ENCODE results near the gene IRAK4. TPM values are rescaled to one million over a fixed set of nuclear protein-coding genes. Genes with fewer than 3 reads are reported as not detected.

Gene IRAK4
- total RNA-seq, 2 experiments from 2014 or later = 22.1 to 23.0 TPM

DNA sequence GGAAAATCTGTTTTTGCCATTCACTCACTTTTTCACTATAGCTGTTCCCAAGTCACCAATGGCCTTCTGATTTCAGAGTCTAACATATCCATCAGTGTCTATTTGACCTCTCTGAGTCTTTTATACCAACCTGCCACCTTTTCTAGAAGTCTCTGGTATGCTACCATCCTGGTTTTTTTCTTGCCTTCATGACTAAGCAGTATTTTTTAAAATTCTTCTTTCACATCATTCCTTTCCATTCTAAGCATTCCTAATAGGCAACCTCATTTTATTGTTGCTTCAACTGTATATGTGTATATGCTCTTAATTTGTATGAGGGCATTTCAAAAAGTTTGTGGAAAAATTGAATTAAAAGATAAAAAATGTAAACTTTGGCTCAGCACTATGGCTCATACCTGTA lies 5.0 kb downstream of the IRAK4 start:
- ChIA-PET CTCF (interaction anchor here (0.6 kb wide), 1 partner anchor 1700 kb away, joined by 3 read pairs; no protein-coding TSS in a partner anchor), POLR2A (no interaction called here)

DNA sequence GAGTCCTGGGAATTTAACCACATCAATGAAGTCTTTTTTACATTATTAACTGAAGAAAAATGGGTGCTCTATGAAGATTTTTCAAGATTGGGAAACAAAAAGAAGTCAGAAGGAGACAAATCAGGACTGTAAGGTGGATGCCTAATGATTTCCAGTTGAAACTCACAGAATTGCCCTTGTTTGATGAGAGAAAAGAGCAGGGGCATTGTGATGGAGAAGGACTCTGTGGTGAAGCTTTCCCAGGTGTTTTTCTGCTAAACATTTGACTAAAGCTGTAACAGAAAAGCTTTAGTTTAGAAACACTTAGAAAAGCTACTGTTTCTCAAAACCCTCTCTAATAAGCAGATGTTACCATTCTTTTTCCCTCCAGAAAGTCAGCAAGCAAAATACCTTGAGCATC lies 5.8 kb downstream of the IRAK4 start:
- CTCF ChIA-PET = no interaction called here
- POLR2A ChIA-PET = no interaction called here

GRCh38 chr12:43766291-43766690 lies 7.5 kb downstream of the IRAK4 start:
- ChIA-PET POLR2A (no interaction called here), CTCF (no interaction called here)

GRCh38 chr12:43776498-43776897 lies 17.7 kb downstream of the IRAK4 start:
- CTCF ChIA-PET = interaction anchor here (1.1 kb wide), 1 partner anchor 106 kb away, joined by 4 read pairs; no protein-coding TSS in a partner anchor
- POLR2A ChIA-PET = no interaction called here

DNA sequence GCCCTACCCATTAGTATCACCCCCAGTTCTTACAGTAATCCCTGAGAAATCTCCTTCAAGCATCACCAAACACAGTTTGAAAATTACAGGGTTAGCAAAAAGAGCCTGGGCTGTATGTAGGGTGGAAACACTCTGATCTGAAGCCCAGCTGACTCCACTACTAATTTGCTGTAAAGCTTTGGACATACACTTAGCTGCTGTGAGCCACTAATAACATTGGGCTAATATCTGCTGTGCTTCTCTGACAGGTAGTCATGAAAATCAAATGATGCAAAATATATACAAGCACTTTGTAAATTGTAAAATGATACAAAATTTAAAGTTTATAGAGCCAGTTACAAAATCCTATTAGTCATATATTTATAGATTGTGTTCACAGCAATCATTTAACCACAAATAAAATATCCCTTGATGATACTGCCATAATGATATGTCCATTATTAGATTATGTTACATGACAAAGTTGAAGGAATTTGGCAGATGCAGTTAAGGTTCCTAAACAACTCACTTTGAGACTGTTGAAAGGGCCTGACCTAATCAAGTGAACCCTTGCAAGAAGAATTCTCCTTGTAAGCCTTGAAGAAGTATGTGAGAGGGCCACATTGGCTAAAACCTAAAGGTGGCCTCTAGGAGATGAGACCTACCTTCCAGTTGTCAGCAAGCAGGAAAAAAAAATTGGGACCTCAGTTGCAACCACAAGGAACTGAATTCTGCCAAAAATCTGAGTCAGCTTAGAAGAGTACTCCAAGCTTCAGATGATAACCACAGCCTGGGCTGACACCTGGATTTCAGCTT lies 28.3 kb downstream of the IRAK4 start:
- POLR2A ChIA-PET = no interaction called here
- CTCF ChIA-PET = no interaction called here

GRCh38 chr12:43789941-43790340 lies 31.2 kb downstream of the IRAK4 start:
- ChIA-PET POLR2A (interaction anchor here (0.6 kb wide), 3 partner anchors 16 to 92 kb away, joined by 3 to 18 read pairs (median 4); no protein-coding TSS in a partner anchor), CTCF (no interaction called here)

DNA sequence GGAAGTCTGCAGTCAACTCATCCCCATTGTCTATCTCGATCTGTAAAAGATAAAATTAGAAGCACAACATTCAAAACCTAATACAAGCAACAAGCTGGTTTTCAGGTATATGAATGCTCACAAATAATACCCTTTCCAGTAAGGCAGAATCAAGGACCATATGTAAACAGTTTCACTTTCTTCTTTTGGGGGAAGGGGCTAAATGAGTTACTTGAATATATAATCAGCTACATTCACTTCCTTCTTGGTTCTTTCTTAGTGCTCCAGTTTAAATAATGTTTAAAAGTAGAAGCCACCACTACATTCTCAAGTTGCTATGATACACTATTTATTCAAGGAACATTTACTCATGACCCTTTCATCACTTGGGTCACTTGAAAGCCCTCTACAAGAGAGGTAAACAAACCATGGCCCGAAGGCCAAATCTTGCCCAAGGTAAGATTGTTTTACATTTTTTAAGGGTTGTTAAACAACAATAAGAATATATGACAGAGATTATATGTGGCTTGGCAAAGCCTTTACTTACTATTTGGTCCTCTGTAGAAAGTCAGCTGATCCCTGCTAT lies 37.0 kb downstream of the IRAK4 start:
- ChIA-PET POLR2A (interaction anchor here (0.5 kb wide), 1 partner anchor 40 kb away, joined by 3 read pairs; the partner anchor contains the start of gene TMEM117), CTCF (no interaction called here)

- POLR2A ChIA-PET = no interaction called here
- CTCF ChIA-PET = no interaction called here
These were observed 38.9 kb downstream of the IRAK4 start for GRCh38 chr12:43797561-43798217.

GRCh38 chr12:43805149-43805859 lies 46.6 kb downstream of the IRAK4 start:
- CTCF ChIA-PET = interaction anchor here (0.8 to 1.5 kb wide), 4 partner anchors 14 to 77 kb away, joined by 3 to 5 read pairs (median 4); no protein-coding TSS in a partner anchor
- POLR2A ChIA-PET = interaction anchor here (0.8 to 3.2 kb wide), 5 partner anchors 13 to 1924 kb away, joined by 3 to 12 read pairs (median 6); partner anchors contain the start of genes ARID2, IRAK4, PUS7L and TMEM117

DNA sequence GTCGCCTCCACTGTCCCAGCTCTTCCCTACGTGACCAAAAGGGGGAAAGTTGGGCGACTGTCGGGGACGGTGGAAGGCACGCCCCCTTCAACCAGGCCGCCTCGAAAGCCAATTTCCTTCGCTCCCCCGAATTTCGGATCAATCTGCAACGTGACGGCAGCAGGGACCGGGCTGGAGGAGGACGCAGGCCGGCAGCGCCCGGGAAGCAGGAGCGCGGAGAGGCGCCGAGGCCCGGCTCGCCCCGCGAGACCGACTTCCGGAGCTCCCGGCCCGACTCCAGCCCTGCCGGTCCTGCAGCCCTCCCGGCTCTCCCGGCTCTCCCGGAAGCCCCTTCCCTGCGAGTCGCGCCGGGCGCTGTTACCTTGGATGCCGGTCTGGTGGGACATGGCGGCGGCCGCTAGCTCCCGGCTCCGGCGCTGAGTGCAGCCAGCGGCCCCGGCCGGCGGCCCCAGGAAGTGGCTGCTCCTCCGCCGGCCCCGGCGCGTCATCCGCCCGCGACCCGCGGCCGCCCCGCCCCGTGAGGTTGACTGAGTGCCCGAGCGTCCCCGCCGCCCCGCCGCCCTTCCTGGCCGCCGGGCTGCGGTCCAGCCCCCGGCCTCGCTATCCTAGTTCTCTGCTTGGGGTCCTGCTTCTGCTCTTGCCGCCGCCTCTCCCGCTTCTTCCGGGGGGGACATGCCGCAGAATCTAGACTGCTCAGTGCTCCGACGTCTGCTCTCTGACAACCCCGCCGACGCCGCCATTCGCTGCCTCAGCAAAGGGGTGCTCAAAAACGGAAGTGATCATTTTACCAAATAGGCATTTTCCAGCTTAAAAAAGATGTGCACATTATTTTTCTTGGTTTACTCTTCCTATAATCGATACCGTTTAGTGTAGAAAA lies 47.3 kb downstream of the IRAK4 start, which contains the start of gene TWF1:
Gene TWF1 (minus strand): TSS at position 458 of the 877 bp plus-strand sequence. CDS start 72 bp downstream, at position 386.
- ChIA-PET CTCF (interaction anchor here (0.5 to 1.5 kb wide), 5 partner anchors 14 to 33 kb away, joined by 3 to 5 read pairs (median 3); no protein-coding TSS in a partner anchor), POLR2A (interaction anchor here (0.8 to 3.2 kb wide), 7 partner anchors 9 to 1923 kb away, joined by 3 to 12 read pairs (median 6); partner anchors contain the start of genes ARID2, IRAK4, PUS7L and TMEM117)

DNA sequence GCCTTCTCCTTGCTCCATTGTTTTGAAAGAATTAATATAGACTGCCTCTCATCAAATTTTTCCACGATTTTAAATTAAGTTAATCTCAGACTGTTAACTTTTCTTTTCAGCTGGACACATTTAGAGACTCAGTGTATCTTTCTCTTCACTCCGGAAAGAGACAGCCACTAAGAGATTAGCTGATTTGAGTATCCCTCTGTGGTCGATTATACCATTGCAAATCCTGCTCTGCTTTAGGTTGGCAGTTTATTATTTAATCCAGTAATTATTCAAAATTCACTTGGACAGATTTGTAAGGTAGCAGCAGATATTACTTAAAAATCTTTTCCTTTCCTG lies 48.0 kb downstream of the IRAK4 start:
- POLR2A ChIA-PET = interaction anchor here (1.0 to 3.2 kb wide), 4 partner anchors 8 to 47 kb away, joined by 3 to 12 read pairs (median 8); partner anchors contain the start of genes IRAK4, PUS7L and TMEM117
- CTCF ChIA-PET = interaction anchor here (1.1 to 1.5 kb wide), 2 partner anchors 26 to 28 kb away, joined by 3 to 5 read pairs; no protein-coding TSS in a partner anchor

GRCh38 chr12:43807386-43807785 lies 48.6 kb downstream of the IRAK4 start:
- CTCF ChIA-PET = interaction anchor here (0.7 kb wide), 1 partner anchor 75 kb away, joined by 3 read pairs; no protein-coding TSS in a partner anchor
- POLR2A ChIA-PET = interaction anchor here (1.1 to 3.2 kb wide), 3 partner anchors 24 to 48 kb away, joined by 6 to 12 read pairs (median 10); partner anchors contain the start of genes IRAK4, PUS7L and TMEM117

DNA sequence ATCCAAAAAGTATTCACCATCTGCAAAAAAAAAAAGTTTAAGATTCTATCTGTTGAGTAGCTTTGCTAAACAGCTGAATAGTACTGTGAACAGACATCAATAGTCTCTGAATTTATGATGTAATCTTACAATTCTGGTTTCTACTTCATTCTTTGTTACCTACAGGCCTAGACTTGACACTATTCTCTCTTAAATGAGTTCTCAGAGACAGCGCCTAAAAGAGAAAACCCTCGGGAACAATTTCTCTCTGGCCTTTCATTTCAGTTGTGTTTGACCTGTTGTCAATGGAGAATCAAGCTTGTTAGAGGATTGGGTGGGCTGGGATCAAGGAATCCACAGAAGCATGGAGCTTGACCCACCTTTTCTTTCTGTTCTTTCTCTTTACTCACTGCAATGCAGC lies 53.3 kb downstream of the IRAK4 start:
- POLR2A ChIA-PET = no interaction called here
- CTCF ChIA-PET = no interaction called here

- ChIA-PET POLR2A (no interaction called here), CTCF (no interaction called here)
These were observed 54.2 kb downstream of the IRAK4 start for GRCh38 chr12:43812926-43813325.

- CTCF ChIA-PET = no interaction called here
- POLR2A ChIA-PET = interaction anchor here (0.9 to 1.0 kb wide), 2 partner anchors 9 to 20 kb away, joined by 3 to 4 read pairs; partner anchors contain the start of genes TMEM117 and TWF1
These were observed 56.7 kb downstream of the IRAK4 start for GRCh38 chr12:43815416-43815815.

GRCh38 chr12:43816168-43816567 lies 57.4 kb downstream of the IRAK4 start:
- CTCF ChIA-PET = no interaction called here
- POLR2A ChIA-PET = no interaction called here

DNA sequence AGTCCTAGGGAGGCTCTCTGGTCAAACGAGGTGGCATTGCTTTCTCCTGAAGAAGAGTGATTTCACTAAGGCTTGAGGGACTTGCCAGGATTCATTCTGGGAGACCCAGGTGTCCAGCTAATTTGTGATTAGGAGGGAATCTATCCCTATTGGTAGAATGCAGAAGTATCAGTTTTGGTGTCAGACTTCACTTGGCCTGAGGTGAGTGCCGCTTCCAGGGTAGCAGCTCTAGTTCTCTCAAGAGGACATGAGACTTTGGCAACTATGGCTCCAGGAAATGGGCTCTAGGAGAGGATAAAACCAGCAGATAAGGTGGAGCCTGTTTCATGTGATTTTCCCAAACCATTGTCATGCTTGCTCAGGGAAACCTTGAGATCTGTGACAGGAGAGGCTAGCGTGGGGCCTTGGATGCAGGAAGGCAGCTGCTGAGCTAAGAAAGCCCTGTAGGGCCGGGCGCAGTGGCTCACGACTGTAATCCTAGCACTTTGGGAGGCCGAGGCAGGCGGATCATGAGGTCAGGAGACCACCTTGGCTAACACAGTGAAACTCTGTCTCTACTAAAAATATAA lies 65.5 kb downstream of the IRAK4 start:
- POLR2A ChIA-PET = no interaction called here

DNA sequence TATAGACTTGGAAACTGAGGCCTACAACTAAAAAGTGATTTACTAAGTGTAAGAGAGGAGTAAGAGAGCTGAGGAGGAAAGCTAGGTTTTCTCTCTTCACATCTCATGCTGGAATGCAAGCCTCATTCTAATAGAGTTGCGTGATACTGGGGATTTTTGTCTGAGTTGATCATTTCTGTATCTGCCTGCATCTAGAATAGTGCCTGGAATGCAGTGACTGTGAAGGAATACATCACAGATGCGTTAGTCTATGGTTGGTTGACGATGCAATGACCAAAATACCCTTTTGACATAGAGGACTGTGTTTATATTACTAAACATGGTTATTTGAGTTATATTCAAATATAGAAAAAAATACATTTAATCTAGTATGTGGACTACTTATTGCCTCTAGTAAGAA lies 67.9 kb downstream of the IRAK4 start:
- ChIA-PET CTCF (interaction anchor here (0.7 kb wide), 1 partner anchor 20 kb away, joined by 3 read pairs; the partner anchor contains the start of gene TWF1), POLR2A (no interaction called here)

More for the DNA sequence above, 65.5 kb downstream of the IRAK4 start:
- CTCF ChIA-PET = no interaction called here
